Esophagus squamous epithelium (tissue), 4 donors: ENCODE results near the gene TTC39A.

ENCODE experiments used
- POLR2A ChIP-seq, 4 donors: fragments of 450-650 bp; IDR thresholded peaks; one replicate each; pipeline ENCODE4 v1.6.1; 2017; ENCODE audit warnings: antibody characterized with exemption in 4 of 4, mild to moderate bottlenecking in 4 of 4, moderate library complexity in 3 of 4
- TF ChIP-seq, protein P1 (sequence below), 6 experiments: fragments of 450-650 bp in 4 of 6; fragments of 200-600 bp in 2 of 6; sonication (generic) in 2 of 6; IDR thresholded peaks; one replicate each; pipeline ENCODE4 v1.5.1; 2016 to 2019; ENCODE audit warnings: antibody characterized with exemption in 6 of 6, mild to moderate bottlenecking in 4 of 6, moderate library complexity in 4 of 6

DNA sequence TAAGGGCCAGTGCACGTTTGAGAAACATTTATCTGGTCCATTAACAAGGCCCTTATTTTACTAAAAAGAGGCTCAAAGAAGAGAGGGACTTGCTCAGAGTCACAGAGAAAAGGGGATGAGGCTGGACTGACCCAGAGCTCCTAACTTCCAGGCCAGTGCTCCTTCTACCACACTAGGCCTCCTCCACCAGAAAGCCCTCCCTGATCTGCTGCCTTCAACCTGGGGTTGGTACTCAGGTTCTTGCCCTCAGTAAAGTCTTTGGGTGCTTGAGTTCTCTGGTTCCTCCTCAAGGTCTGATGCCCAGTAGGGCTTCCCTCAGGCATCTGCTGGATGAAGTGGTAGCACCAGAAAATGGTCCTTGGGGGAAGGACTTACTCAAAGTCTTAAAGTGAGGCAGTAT is 26.0 kb downstream of the TTC39A start:
- TF ChIP-seq, protein P1, sequence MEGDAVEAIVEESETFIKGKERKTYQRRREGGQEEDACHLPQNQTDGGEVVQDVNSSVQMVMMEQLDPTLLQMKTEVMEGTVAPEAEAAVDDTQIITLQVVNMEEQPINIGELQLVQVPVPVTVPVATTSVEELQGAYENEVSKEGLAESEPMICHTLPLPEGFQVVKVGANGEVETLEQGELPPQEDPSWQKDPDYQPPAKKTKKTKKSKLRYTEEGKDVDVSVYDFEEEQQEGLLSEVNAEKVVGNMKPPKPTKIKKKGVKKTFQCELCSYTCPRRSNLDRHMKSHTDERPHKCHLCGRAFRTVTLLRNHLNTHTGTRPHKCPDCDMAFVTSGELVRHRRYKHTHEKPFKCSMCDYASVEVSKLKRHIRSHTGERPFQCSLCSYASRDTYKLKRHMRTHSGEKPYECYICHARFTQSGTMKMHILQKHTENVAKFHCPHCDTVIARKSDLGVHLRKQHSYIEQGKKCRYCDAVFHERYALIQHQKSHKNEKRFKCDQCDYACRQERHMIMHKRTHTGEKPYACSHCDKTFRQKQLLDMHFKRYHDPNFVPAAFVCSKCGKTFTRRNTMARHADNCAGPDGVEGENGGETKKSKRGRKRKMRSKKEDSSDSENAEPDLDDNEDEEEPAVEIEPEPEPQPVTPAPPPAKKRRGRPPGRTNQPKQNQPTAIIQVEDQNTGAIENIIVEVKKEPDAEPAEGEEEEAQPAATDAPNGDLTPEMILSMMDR (IDR thresholded peaks at IDR 0.05) = no peak
- TF ChIP-seq POLR2A (IDR thresholded peaks at IDR 0.05) = no peak
